ENCODE measurements around the gene LARGE1.

Gene LARGE1

GRCh38 chr22:33758961-33759360 is 161.3 kb downstream of the LARGE1 start:
- no peak for DNase-seq

- no peak for DNase-seq
Measured at GRCh38 chr22:33757802-33758483, 162.3 kb downstream of the LARGE1 start.

- DNase-seq = no peak
Measured at GRCh38 chr22:33757041-33757801, 163.1 kb downstream of the LARGE1 start.

- no peak for DNase-seq
Measured at GRCh38 chr22:33756508-33756949, 163.7 kb downstream of the LARGE1 start.

- no peak for DNase-seq
Measured at GRCh38 chr22:33748714-33749113, 171.6 kb downstream of the LARGE1 start.

- DNase-seq = no peak
Measured at GRCh38 chr22:33747576-33748180, 172.6 kb downstream of the LARGE1 start.

- no peak for DNase-seq
Measured at GRCh38 chr22:33747029-33747428, 173.2 kb downstream of the LARGE1 start.

- DNase-seq = no peak
Measured at GRCh38 chr22:33746501-33746928, 173.8 kb downstream of the LARGE1 start.

GRCh38 chr22:33745501-33745900 is 174.8 kb downstream of the LARGE1 start:
- no peak for DNase-seq

GRCh38 chr22:33743756-33744155 is 176.5 kb downstream of the LARGE1 start:
- no peak for DNase-seq

GRCh38 chr22:33741025-33741424 is 179.3 kb downstream of the LARGE1 start:
- no peak for DNase-seq

- DNase-seq = no peak
Measured at GRCh38 chr22:33739516-33739915, 180.8 kb downstream of the LARGE1 start.

GRCh38 chr22:33737662-33738061 is 182.6 kb downstream of the LARGE1 start:
- no peak for DNase-seq

GRCh38 chr22:33735978-33736377 is 184.3 kb downstream of the LARGE1 start:
- DNase-seq = no peak

GRCh38 chr22:33728847-33729246 is 191.4 kb downstream of the LARGE1 start:
- DNase-seq = no peak

- no peak for DNase-seq
Measured at GRCh38 chr22:33726294-33726734, 194.0 kb downstream of the LARGE1 start.

- DNase-seq = no peak
Measured at GRCh38 chr22:33723915-33724314, 196.4 kb downstream of the LARGE1 start.

GRCh38 chr22:33722816-33723215 is 197.5 kb downstream of the LARGE1 start:
- no peak for DNase-seq

- no peak for DNase-seq
Measured at GRCh38 chr22:33720166-33720878, 200.0 kb downstream of the LARGE1 start.

GRCh38 chr22:33717694-33718396 is 202.4 kb downstream of the LARGE1 start:
- no peak for DNase-seq

- no peak for DNase-seq
Measured at GRCh38 chr22:33715237-33715985, 204.9 kb downstream of the LARGE1 start.

- DNase-seq = no peak
Measured at GRCh38 chr22:33710326-33710725, 209.9 kb downstream of the LARGE1 start.

All from NCI-H748 treated with DMSO at 0.1 percent for 48 hours (cell line).